Limb (tissue), 2 donors: ENCODE data around the gene RNF8.
A peak's percentile ranks its signal among the peaks of the same experiment; 100 is the strongest.

Source experiments
- DNase-seq, 2 donors: peaks; one replicate each; pipeline ENCODE4 v3.0.0-alpha.2; 2016; ENCODE audit errors: extremely low spot score in 2 of 2

Gene RNF8

GRCh38 chr6:37357288-37357687 is 3.5 kb downstream of the RNF8 start:
- no peak for DNase-seq

- DNase-seq: no peak
Observed at GRCh38 chr6:37357860-37358259, 4.1 kb downstream of the RNF8 start.

GRCh38 chr6:37359039-37359438 is 5.3 kb downstream of the RNF8 start:
- no peak for DNase-seq

- no peak for DNase-seq
Observed at GRCh38 chr6:37362101-37362828, 8.5 kb downstream of the RNF8 start.

GRCh38 chr6:37365791-37366190 is 12.0 kb downstream of the RNF8 start:
- no peak for DNase-seq

- no peak for DNase-seq
Observed at GRCh38 chr6:37366910-37367309, 13.1 kb downstream of the RNF8 start.

- DNase-seq: no peak
Observed at GRCh38 chr6:37368961-37369320, 15.2 kb downstream of the RNF8 start.

- DNase-seq: no peak
Observed at GRCh38 chr6:37369321-37370201, 15.8 kb downstream of the RNF8 start.

- DNase-seq: no peak
Observed at GRCh38 chr6:37371154-37372083, 17.6 kb downstream of the RNF8 start.

GRCh38 chr6:37372116-37372515 is 18.3 kb downstream of the RNF8 start:
- DNase-seq: no peak

GRCh38 chr6:37373822-37374471 is 20.2 kb downstream of the RNF8 start:
- peak in 1 of 2 donors; percentile 38 for DNase-seq

- no peak for DNase-seq
Observed at GRCh38 chr6:37375376-37375775, 21.6 kb downstream of the RNF8 start.

GRCh38 chr6:37376078-37376743 is 22.4 kb downstream of the RNF8 start:
- no peak for DNase-seq

- peak; percentile 34 to 41 for DNase-seq
Observed at GRCh38 chr6:37381579-37381978, 27.8 kb downstream of the RNF8 start.

GRCh38 chr6:37382994-37383765 is 29.4 kb downstream of the RNF8 start:
- DNase-seq: no peak

GRCh38 chr6:37388578-37388977 is 34.8 kb downstream of the RNF8 start:
- DNase-seq: no peak

GRCh38 chr6:37389857-37390256 is 36.1 kb downstream of the RNF8 start:
- no peak for DNase-seq

- DNase-seq: no peak
Observed at GRCh38 chr6:37391120-37391519, 37.3 kb downstream of the RNF8 start.

GRCh38 chr6:37392821-37393220 is 39.0 kb downstream of the RNF8 start:
- DNase-seq: no peak

GRCh38 chr6:37393381-37393929 is 39.7 kb downstream of the RNF8 start:
- DNase-seq: no peak
